Gastroesophageal sphincter (tissue), 4 donors: ENCODE measurements around the gene SMAP2. TPM values are rescaled to one million over a fixed set of nuclear protein-coding genes. Genes with fewer than 3 reads are reported as not detected.

ENCODE experiments used
- ATAC-seq: fragments of 150-250 bp; one replicate; pipeline ENCODE4 v1.9.1; 2016; ENCODE audit warnings: mild to moderate bottlenecking, moderate library complexity
- H3K27ac ChIP-seq, 4 donors: fragments of 200-600 bp; sonication (generic) in 3 of 4; 1 replicate in 3 of 4; 2 replicates in 1 of 4; pipeline ENCODE4 v1.5.1; 2016 to 2019
- H3K27me3 ChIP-seq: fragments of 200-600 bp; sonication (generic); one replicate; pipeline ENCODE4 v1.5.1; 2019
- H3K36me3 ChIP-seq, 2 donors: fragments of 200-600 bp; sonication (generic); one replicate each; pipeline ENCODE4 v1.5.1; 2019; ENCODE audit warnings: control low read depth in 1 of 2
- H3K4me1 ChIP-seq, 3 donors: fragments of 200-600 bp; sonication (generic); 1 replicate in 2 of 3; 2 replicates in 1 of 3; pipeline ENCODE4 v1.5.1; 2016 to 2019; ENCODE audit warnings: control low read depth in 2 of 3
- H3K4me3 ChIP-seq, 2 donors: fragments of 200-600 bp; sonication (generic); one replicate each; pipeline ENCODE4 v1.5.1; 2019; ENCODE audit warnings: mild to moderate bottlenecking in 1 of 2, moderate library complexity in 1 of 2
- H3K9me3 ChIP-seq, 3 donors: fragments of 200-600 bp; sonication (generic); one replicate each; pipeline ENCODE4 v1.5.1; 2017 to 2019; ENCODE audit warnings: control low read depth in 2 of 3
- EP300 ChIP-seq: sonication (generic); formaldehyde crosslinking; IDR thresholded peaks from one replicate; pipeline ENCODE4 v1.6.1; 2017; ENCODE audit warnings: antibody characterized with exemption, mild to moderate bottlenecking
- POLR2A ChIP-seq, 2 donors: fragments of 450-650 bp; IDR thresholded peaks; one replicate each; pipeline ENCODE4 v1.6.1; 2017; ENCODE audit warnings: antibody characterized with exemption in 2 of 2, mild to moderate bottlenecking in 2 of 2, moderate library complexity in 1 of 2
- POLR2AphosphoS5 ChIP-seq: sonication (generic); formaldehyde crosslinking; IDR thresholded peaks from one replicate; pipeline ENCODE4 v1.6.1; 2017; ENCODE audit warnings: antibody characterized with exemption
- WGBS, 2 donors: methylation state at CpG; one replicate each; pipeline ENCODE4 v1.1.5; 2018; ENCODE audit warnings: low coverage in 1 of 2; 5-methylcytosine and 5-hydroxymethylcytosine counted together
- total RNA-seq, 4 donors: library from RNA; depleted of rRNA; stranded (reverse); fragments of >200 nt; gene quantifications; one replicate each; pipeline ENCODE4 v1.1.0, GENCODE V29; 2016
- TF ChIP-seq, protein P1 (sequence below), 4 experiments: fragments of 200-600 bp in 2 of 4; fragments of 450-650 bp in 2 of 4; sonication (generic) in 1 of 4; IDR thresholded peaks; one replicate each; pipeline ENCODE4 v1.5.1; 2017 to 2019; ENCODE audit warnings: antibody characterized with exemption in 4 of 4, mild to moderate bottlenecking in 2 of 4, moderate library complexity in 2 of 4

SMAP2 gene
- total RNA-seq, 4 donors from 2014 or later: 19.9 to 43.2 (median 26.6) TPM

GRCh38 chr1:40394491-40395172, 21.1 kb downstream of the SMAP2 start:
- no peaks in the 10 kb centered on the region for H3K27me3 ChIP-seq
- H3K36me3 ChIP-seq: no peaks in the 10 kb centered on the region
- no peak for ATAC-seq
- no peak overlapping the region for H3K4me3 ChIP-seq
- peak overlapping the region in 3 of 4 donors; percentile 9 to 35 (median 10) for H3K27ac ChIP-seq
- TF ChIP-seq EP300: no peak
- TF ChIP-seq POLR2AphosphoS5: no peak
- 64 to 67% methylated on average over 3 of the region's 3 CpGs for WGBS, 2 donors
- H3K4me1 ChIP-seq: peaks cover 0 to 28% (median 7%) of the 10 kb centered on the region in 3 donors
- H3K9me3 ChIP-seq: no peaks in the 10 kb centered on the region

- Histone ChIP-seq H3K4me1 (peaks cover 0 to 23% (median 7%) of the 10 kb centered on the region in 3 donors), H3K9me3 (no peaks in the 10 kb centered on the region), H3K4me3 (no peak overlapping the region), H3K36me3 (no peaks in the 10 kb centered on the region), H3K27me3 (no peaks in the 10 kb centered on the region), H3K27ac (peak overlapping the region; percentile 22 to 42 (median 30))
- WGBS, 2 donors: 88 to 89% methylated on average over 3 of the region's 3 CpGs
- TF ChIP-seq POLR2AphosphoS5 (no peak), EP300 (no peak), POLR2A (IDR thresholded peaks at IDR 0.05) (no peak)
- TF ChIP-seq, protein P1, sequence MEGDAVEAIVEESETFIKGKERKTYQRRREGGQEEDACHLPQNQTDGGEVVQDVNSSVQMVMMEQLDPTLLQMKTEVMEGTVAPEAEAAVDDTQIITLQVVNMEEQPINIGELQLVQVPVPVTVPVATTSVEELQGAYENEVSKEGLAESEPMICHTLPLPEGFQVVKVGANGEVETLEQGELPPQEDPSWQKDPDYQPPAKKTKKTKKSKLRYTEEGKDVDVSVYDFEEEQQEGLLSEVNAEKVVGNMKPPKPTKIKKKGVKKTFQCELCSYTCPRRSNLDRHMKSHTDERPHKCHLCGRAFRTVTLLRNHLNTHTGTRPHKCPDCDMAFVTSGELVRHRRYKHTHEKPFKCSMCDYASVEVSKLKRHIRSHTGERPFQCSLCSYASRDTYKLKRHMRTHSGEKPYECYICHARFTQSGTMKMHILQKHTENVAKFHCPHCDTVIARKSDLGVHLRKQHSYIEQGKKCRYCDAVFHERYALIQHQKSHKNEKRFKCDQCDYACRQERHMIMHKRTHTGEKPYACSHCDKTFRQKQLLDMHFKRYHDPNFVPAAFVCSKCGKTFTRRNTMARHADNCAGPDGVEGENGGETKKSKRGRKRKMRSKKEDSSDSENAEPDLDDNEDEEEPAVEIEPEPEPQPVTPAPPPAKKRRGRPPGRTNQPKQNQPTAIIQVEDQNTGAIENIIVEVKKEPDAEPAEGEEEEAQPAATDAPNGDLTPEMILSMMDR (IDR thresholded peaks at IDR 0.05): no peak
- no peak for ATAC-seq
Measured at GRCh38 chr1:40395190-40396175, 22.0 kb downstream of the SMAP2 start.

GRCh38 chr1:40396420-40396819, 22.9 kb downstream of the SMAP2 start:
- no peak overlapping the region for H3K4me3 ChIP-seq
- no peak for ATAC-seq
- peaks cover 0 to 13% (median 7%) of the 10 kb centered on the region in 3 donors for H3K4me1 ChIP-seq
- peak overlapping the region; percentile 22 to 42 (median 30) for H3K27ac ChIP-seq
- WGBS, 2 donors: 42 to 58% methylated on average over 1 of the region's 1 CpG
- no peaks in the 10 kb centered on the region for H3K9me3 ChIP-seq
- no peaks in the 10 kb centered on the region for H3K36me3 ChIP-seq
- H3K27me3 ChIP-seq: no peaks in the 10 kb centered on the region
- TF ChIP-seq EP300: no peak
- peak; percentile 17 for TF ChIP-seq POLR2AphosphoS5

GRCh38 chr1:40397258-40397657, 23.7 kb downstream of the SMAP2 start:
- Histone ChIP-seq H3K27ac (peak overlapping the region in 1 of 4 donors; percentile 12), H3K4me1 (peaks cover 0 to 5% (median under 1%) of the 10 kb centered on the region in 3 donors)
- no peak for ATAC-seq

GRCh38 chr1:40399984-40400704, 26.6 kb downstream of the SMAP2 start:
- peak overlapping the region in 2 of 4 donors; percentile 19 to 25 for H3K27ac ChIP-seq
- H3K27me3 ChIP-seq: no peaks in the 10 kb centered on the region
- no peaks in the 10 kb centered on the region for H3K36me3 ChIP-seq
- ATAC-seq: no peak
- TF ChIP-seq POLR2AphosphoS5: no peak
- TF ChIP-seq POLR2A (IDR thresholded peaks at IDR 0.05): no peak
- H3K4me1 ChIP-seq: peaks cover 0 to 10% (median 0%) of the 10 kb centered on the region in 3 donors
- no peaks in the 10 kb centered on the region for H3K9me3 ChIP-seq
- WGBS, 2 donors: 68 to 84% methylated on average over 4 of the region's 4 CpGs
- H3K4me3 ChIP-seq: no peak overlapping the region

More at GRCh38 chr1:40397258-40397657, 23.7 kb downstream of the SMAP2 start:
- Histone ChIP-seq H3K9me3 (no peaks in the 10 kb centered on the region), H3K27me3 (no peaks in the 10 kb centered on the region), H3K4me3 (no peak overlapping the region), H3K36me3 (no peaks in the 10 kb centered on the region)
- TF ChIP-seq EP300: no peak
- WGBS, 2 donors: 68 to 69% methylated on average over 2 of the region's 2 CpGs

GRCh38 chr1:40401473-40402201, 28.1 kb downstream of the SMAP2 start:
- Histone ChIP-seq H3K4me1 (peaks cover 0 to 10% (median 0%) of the 10 kb centered on the region in 3 donors), H3K36me3 (no peaks in the 10 kb centered on the region), H3K27me3 (no peaks in the 10 kb centered on the region), H3K9me3 (no peaks in the 10 kb centered on the region), H3K4me3 (no peak overlapping the region), H3K27ac (no peak overlapping the region)
- no peak for TF ChIP-seq POLR2AphosphoS5
- WGBS, 2 donors: 66 to 73% methylated on average over 2 to 7 of the region's 7 CpGs
- no peak for ATAC-seq
